Thymus (tissue), 11 donors: Measurements from ENCODE around the gene FAM13C. TPM values are rescaled to one million over a fixed set of nuclear protein-coding genes. Genes with fewer than 3 reads are reported as not detected.

Source experiments
- DNase-seq, 9 donors: peaks; one replicate each; pipeline ENCODE4 v3.0.0-alpha.2; 2013; ENCODE audit warnings: low spot score in 9 of 9, low read depth in 6 of 9, missing footprints in 1 of 9
- H3K27ac ChIP-seq, 2 donors: one replicate each; pipeline ENCODE4 v1.5.1; 2013; ENCODE audit warnings: control low read depth in 1 of 2, low read depth in 1 of 2, low read length in 1 of 2, mild to moderate bottlenecking in 1 of 2, moderate library complexity in 1 of 2
- H3K27me3 ChIP-seq, 2 donors: one replicate each; pipeline ENCODE4 v1.5.1; 2013; ENCODE audit warnings: low read length in 1 of 2; ENCODE audit not compliant: control insufficient read depth in 2 of 2, insufficient read depth in 1 of 2
- H3K36me3 ChIP-seq, 2 donors: one replicate each; pipeline ENCODE4 v1.5.1; 2013; ENCODE audit warnings: low read length in 1 of 2, mild to moderate bottlenecking in 1 of 2, moderate library complexity in 1 of 2; ENCODE audit not compliant: control insufficient read depth in 2 of 2, insufficient read depth in 2 of 2
- H3K4me1 ChIP-seq, 2 donors: one replicate each; pipeline ENCODE4 v1.5.1; 2013; ENCODE audit warnings: low read length in 2 of 2; ENCODE audit not compliant: control insufficient read depth in 2 of 2, insufficient read depth in 2 of 2
- H3K4me3 ChIP-seq, 2 donors: one replicate each; pipeline ENCODE4 v1.5.1; 2013; ENCODE audit warnings: low read length in 2 of 2, control low read depth in 1 of 2, mild to moderate bottlenecking in 1 of 2
- H3K9me3 ChIP-seq, 2 donors: one replicate each; pipeline ENCODE4 v1.5.1; 2013; ENCODE audit warnings: low read length in 1 of 2, mild to moderate bottlenecking in 1 of 2; ENCODE audit not compliant: control insufficient read depth in 2 of 2, insufficient read depth in 1 of 2
- WGBS: extraction: QIAGEN DNeasy Blood & Tissue Kit; methylation state at CpG from one replicate; pipeline ENCODE4 v1.1.7; 2013; 5-methylcytosine and 5-hydroxymethylcytosine counted together
- polyA plus RNA-seq: library from polyadenylated mRNA; stranded (reverse); fragments of 200-250 nt; gene quantifications from one replicate; pipeline ENCODE4 v1.2.3, GENCODE V29; 2013
- total RNA-seq: library from RNA; stranded (reverse); fragments of 120-200 nt; gene quantifications from one replicate; pipeline ENCODE4 v1.2.4, GENCODE V29; 2013
- donor health status: healthy.

FAM13C gene
- total and polyA plus RNA-seq, 2 donors: 3.7 to 3.9 TPM

- 90% methylated on average over 1 of the region's 1 CpG for WGBS
- no peak overlapping the region for H3K4me3 ChIP-seq
- no peaks in the 10 kb centered on the region for H3K27me3 ChIP-seq
- no peak for DNase-seq
- H3K27ac ChIP-seq: no peak overlapping the region
- H3K4me1 ChIP-seq: no peaks in the 10 kb centered on the region
- H3K9me3 ChIP-seq: no peaks in the 10 kb centered on the region
- H3K36me3 ChIP-seq: no peaks in the 10 kb centered on the region
Observed at GRCh38 chr10:59281861-59282260, 80.5 kb downstream of the FAM13C start.

- 95% methylated on average over 1 of the region's 1 CpG for WGBS
- Histone ChIP-seq H3K4me3 (no peak overlapping the region), H3K9me3 (no peaks in the 10 kb centered on the region), H3K27ac (no peak overlapping the region), H3K27me3 (no peaks in the 10 kb centered on the region), H3K4me1 (no peaks in the 10 kb centered on the region), H3K36me3 (no peaks in the 10 kb centered on the region)
- no peak for DNase-seq
Observed at GRCh38 chr10:59279991-59280505, 82.3 kb downstream of the FAM13C start.

- Histone ChIP-seq H3K4me3 (no peak overlapping the region), H3K36me3 (no peaks in the 10 kb centered on the region), H3K4me1 (no peaks in the 10 kb centered on the region), H3K27me3 (no peaks in the 10 kb centered on the region), H3K9me3 (no peaks in the 10 kb centered on the region), H3K27ac (no peak overlapping the region)
- DNase-seq: no peak
- WGBS: 91% methylated on average over 1 of the region's 1 CpG
Observed at GRCh38 chr10:59279476-59279875, 82.9 kb downstream of the FAM13C start.

- Histone ChIP-seq H3K27ac (no peak overlapping the region), H3K4me3 (no peak overlapping the region), H3K27me3 (no peaks in the 10 kb centered on the region), H3K36me3 (no peaks in the 10 kb centered on the region), H3K4me1 (no peaks in the 10 kb centered on the region), H3K9me3 (no peaks in the 10 kb centered on the region)
- DNase-seq: no peak
Observed at GRCh38 chr10:59276919-59277318, 85.4 kb downstream of the FAM13C start.

- H3K36me3 ChIP-seq: no peaks in the 10 kb centered on the region
- DNase-seq: no peak
- H3K27ac ChIP-seq: no peak overlapping the region
- no peaks in the 10 kb centered on the region for H3K4me1 ChIP-seq
- no peak overlapping the region for H3K4me3 ChIP-seq
- no peaks in the 10 kb centered on the region for H3K27me3 ChIP-seq
- H3K9me3 ChIP-seq: no peaks in the 10 kb centered on the region
Observed at GRCh38 chr10:59276133-59276532, 86.2 kb downstream of the FAM13C start.

GRCh38 chr10:59273445-59273844, 88.9 kb downstream of the FAM13C start:
- H3K27me3 ChIP-seq: no peaks in the 10 kb centered on the region
- DNase-seq: no peak
- H3K36me3 ChIP-seq: no peaks in the 10 kb centered on the region
- H3K9me3 ChIP-seq: no peaks in the 10 kb centered on the region
- H3K4me1 ChIP-seq: no peaks in the 10 kb centered on the region
- 94% methylated on average over 1 of the region's 1 CpG for WGBS
- H3K27ac ChIP-seq: no peak overlapping the region
- no peak overlapping the region for H3K4me3 ChIP-seq

- Histone ChIP-seq H3K4me1 (no peaks in the 10 kb centered on the region), H3K4me3 (no peak overlapping the region), H3K27ac (no peak overlapping the region), H3K27me3 (no peaks in the 10 kb centered on the region), H3K36me3 (no peaks in the 10 kb centered on the region), H3K9me3 (no peaks in the 10 kb centered on the region)
- DNase-seq: no peak
Observed at GRCh38 chr10:59272061-59272460, 90.3 kb downstream of the FAM13C start.

GRCh38 chr10:59271160-59271559, 91.2 kb downstream of the FAM13C start:
- Histone ChIP-seq H3K27me3 (no peaks in the 10 kb centered on the region), H3K4me3 (no peak overlapping the region), H3K4me1 (no peaks in the 10 kb centered on the region), H3K27ac (no peak overlapping the region), H3K9me3 (no peaks in the 10 kb centered on the region), H3K36me3 (no peaks in the 10 kb centered on the region)
- peak in 1 of 9 donors; percentile 4 for DNase-seq
- 84% methylated on average over 4 of the region's 4 CpGs for WGBS

GRCh38 chr10:59270492-59270891, 91.9 kb downstream of the FAM13C start:
- Histone ChIP-seq H3K36me3 (no peaks in the 10 kb centered on the region), H3K4me3 (no peak overlapping the region), H3K27me3 (no peaks in the 10 kb centered on the region), H3K27ac (no peak overlapping the region), H3K9me3 (no peaks in the 10 kb centered on the region), H3K4me1 (no peaks in the 10 kb centered on the region)
- 90% methylated on average over 3 of the region's 3 CpGs for WGBS
- no peak for DNase-seq

- no peak for DNase-seq
- Histone ChIP-seq H3K36me3 (no peaks in the 10 kb centered on the region), H3K9me3 (no peaks in the 10 kb centered on the region), H3K4me1 (no peaks in the 10 kb centered on the region), H3K4me3 (no peak overlapping the region), H3K27me3 (no peaks in the 10 kb centered on the region), H3K27ac (no peak overlapping the region)
- WGBS: 93% methylated on average over 6 of the region's 6 CpGs
Observed at GRCh38 chr10:59269651-59270050, 92.7 kb downstream of the FAM13C start.
